Measurements from ENCODE around the gene NFIL3.

Gene NFIL3

DNA sequence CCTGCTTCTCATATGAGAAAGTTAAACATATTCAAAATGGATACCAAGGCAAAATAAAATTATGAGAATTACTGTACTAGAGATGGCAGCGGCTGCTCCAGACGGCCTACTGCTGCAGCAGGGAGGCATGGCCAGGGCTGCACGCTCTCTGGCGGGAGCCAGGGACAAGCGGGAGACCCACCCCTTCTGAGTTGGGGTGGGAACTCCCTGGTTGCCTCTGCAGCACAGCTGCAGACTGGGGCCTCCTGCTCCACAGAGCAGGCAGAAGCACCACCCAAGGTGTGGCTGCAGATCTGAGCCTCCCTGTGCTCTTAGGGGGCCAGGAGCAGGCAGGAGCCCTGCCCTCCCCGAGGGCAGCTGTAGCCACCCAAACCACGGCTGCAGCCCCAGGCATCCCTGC, 59.6 kb downstream of the NFIL3 start:
- no peak overlapping the region for H3K4me3 ChIP-seq (ENCODE audit: low read length)
- TF ChIP-seq ZNF274 (IDR thresholded peaks at IDR 0.05; ENCODE audit: low read depth, low read length): no peak

GRCh38 chr9:91362051-91362611, 61.5 kb downstream of the NFIL3 start:
- no peak for TF ChIP-seq ZNF274 (IDR thresholded peaks at IDR 0.05; ENCODE audit: low read depth, low read length)
- peak overlapping the region; percentile 47; the same call in 1 of the 2 replicates for H3K4me3 ChIP-seq (ENCODE audit: low read length)

- TF ChIP-seq ZNF274 (IDR thresholded peaks at IDR 0.05; ENCODE audit: low read depth, low read length): no peak
- peak within 1 kb of the TSS; percentile 97 for H3K4me3 ChIP-seq (ENCODE audit: low read length)
Measured at GRCh38 chr9:91361291-91362050, 62.2 kb downstream of the NFIL3 start, which contains the start of gene AUH. Gene AUH (minus strand): TSS chr9:91361918. CDS start chr9:91361889, 29 bp downstream.

- TF ChIP-seq ZNF274 (IDR thresholded peaks at IDR 0.05; ENCODE audit: low read depth, low read length): no peak
Measured at GRCh38 chr9:91360551-91361290, 62.9 kb downstream of the NFIL3 start.

DNA sequence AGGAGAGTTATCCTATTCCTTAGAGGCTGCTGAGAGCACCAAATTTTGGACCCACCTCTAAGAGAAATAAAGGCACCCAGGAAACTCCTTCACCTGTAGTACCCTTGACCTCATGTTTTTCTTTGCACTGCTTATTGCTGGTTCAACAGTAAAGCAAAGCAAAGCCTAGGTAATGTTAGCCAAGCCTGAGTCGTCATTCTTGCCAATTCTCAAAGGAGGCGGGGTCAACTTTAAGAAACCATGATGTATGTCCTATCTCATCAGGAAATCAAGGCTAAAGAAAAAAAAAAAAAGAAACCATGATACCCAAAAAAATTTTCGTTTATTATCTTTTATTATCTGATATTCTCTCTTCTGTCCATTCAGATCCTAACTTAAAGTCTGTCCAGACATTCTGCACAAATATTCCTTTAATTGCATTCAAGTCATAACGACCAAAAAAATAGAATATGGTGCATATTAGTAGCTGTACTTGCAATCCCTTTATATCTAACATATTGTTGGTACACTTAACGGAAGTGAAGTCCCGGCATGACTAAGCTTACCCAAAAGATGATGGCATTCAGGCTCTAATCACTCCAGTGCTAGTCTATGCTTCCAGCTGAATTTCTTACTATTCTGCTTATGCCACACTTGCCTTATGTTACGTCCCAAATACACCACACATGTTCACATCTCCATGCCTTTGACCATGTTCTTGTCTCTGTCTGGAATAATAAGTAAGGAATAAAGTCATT, 63.7 kb downstream of the NFIL3 start:
- peak overlapping the region; percentile 97 for H3K4me3 ChIP-seq (ENCODE audit: low read length)
- no peak for TF ChIP-seq ZNF274 (IDR thresholded peaks at IDR 0.05; ENCODE audit: low read depth, low read length)

More at GRCh38 chr9:91360551-91361290, 62.9 kb downstream of the NFIL3 start:
- peak overlapping the region; percentile 97 for H3K4me3 ChIP-seq (ENCODE audit: low read length)

DNA sequence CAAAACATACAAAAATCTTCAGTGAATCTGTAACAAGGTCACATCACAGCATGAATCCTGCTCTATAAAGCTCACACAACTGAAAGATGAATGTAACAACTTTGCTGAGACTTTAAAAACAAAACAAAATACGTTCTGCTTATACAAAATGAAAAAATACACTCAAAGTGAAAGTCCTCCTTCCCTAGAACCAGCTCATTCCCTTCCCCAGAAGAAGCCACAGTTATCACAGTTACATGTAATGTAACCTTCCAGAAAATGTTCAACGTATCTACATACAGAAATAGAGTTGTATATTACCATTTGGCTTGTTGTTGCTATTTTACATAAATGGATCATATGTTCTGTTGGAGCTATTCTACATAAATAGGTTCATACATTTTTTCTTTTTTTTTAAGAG, 64.5 kb downstream of the NFIL3 start:
- no peak for TF ChIP-seq ZNF274 (IDR thresholded peaks at IDR 0.05; ENCODE audit: low read depth, low read length)
- no peak overlapping the region for H3K4me3 ChIP-seq (ENCODE audit: low read length)

Measured in GM08714 (cell line).